Activated CD8-positive, alpha-beta T cell treated with anti-CD3 and anti-CD28 coated beads, Interleukin-2, amount 10 ng/mL, durations not matched to agents 7 days and 5 days (primary cell): ENCODE measurements around the gene ROBO2. TPM values are rescaled to one million over a fixed set of nuclear protein-coding genes. Genes with fewer than 3 reads are reported as not detected.

Experiments used
- ATAC-seq: fragments of 150-1000 bp; cut with Tn5 transposase; one replicate; pipeline ENCODE4 v1.10.0; 2021; ENCODE audit warnings: moderate library complexity
- CTCF ChIA-PET: fragments of 350-600 bp; sonication (Branson Sonifier 250); formaldehyde crosslinking; loops from one replicate; lab custom pipeline; 2021; ENCODE audit warnings: antibody characterized with exemption; lab: Charles Lee
- POLR2A ChIA-PET: fragments of 350-600 bp; sonication (Branson Sonifier 250); formaldehyde crosslinking; loops from one replicate; lab custom pipeline; 2021; ENCODE audit warnings: antibody characterized with exemption; lab: Charles Lee
- DNase-seq: peaks from one replicate; pipeline ENCODE4 v3.0.0-alpha.2; 2020
- H3K27ac Mint-ChIP-seq: one replicate; pipeline ENCODE4 v1.8.0; 2021; ENCODE audit warnings: mild to moderate bottlenecking, mixed read lengths
- H3K27me3 Mint-ChIP-seq: one replicate; pipeline ENCODE4 v1.8.0; 2021; ENCODE audit warnings: low read depth, mixed read lengths
- H3K36me3 Mint-ChIP-seq: one replicate; pipeline ENCODE4 v1.8.0; 2021; ENCODE audit warnings: low read depth, mixed read lengths
- H3K4me1 Mint-ChIP-seq: one replicate; pipeline ENCODE4 v1.8.0; 2021; ENCODE audit warnings: low read depth, mixed read lengths
- H3K4me3 Mint-ChIP-seq: one replicate; pipeline ENCODE4 v1.8.0; 2021; ENCODE audit warnings: mild to moderate bottlenecking, mixed read lengths
- H3K9me3 Mint-ChIP-seq: one replicate; pipeline ENCODE4 v1.8.0; 2022; ENCODE audit warnings: mixed read lengths; ENCODE audit not compliant: insufficient read depth
- total RNA-seq, 2 experiments: library from RNA; stranded (reverse); gene quantifications; one replicate each; pipeline ENCODE4 v1.2.3, GENCODE V29; 2021

ROBO2 gene
- total RNA-seq: not detected

- ChIA-PET CTCF (no interaction called here), POLR2A (no interaction called here)
- no peak within 1 kb of the TSS for H3K27ac Mint-ChIP-seq
- H3K27me3 Mint-ChIP-seq: peaks cover 19% of the 10 kb centered on the region
- H3K4me3 Mint-ChIP-seq: no peak within 1 kb of the TSS
- no peak for DNase-seq
- no peaks in the 10 kb centered on the region for H3K9me3 Mint-ChIP-seq
- no peaks in the 10 kb centered on the region for H3K4me1 Mint-ChIP-seq
- no peaks in the 10 kb centered on the region for H3K36me3 Mint-ChIP-seq
- no peak for ATAC-seq
Measured at GRCh38 chr3:77039606-77040171, at the start of gene ROBO2. Gene ROBO2, plus strand, starts transcription at chr3:77040099. Its CDS starts 687 bp downstream, at chr3:77040786.

GRCh38 chr3:76990606-76991005 is 49.3 kb upstream of the ROBO2 start:
- ChIA-PET CTCF (no interaction called here), POLR2A (no interaction called here)
- no peaks in the 10 kb centered on the region for H3K36me3 Mint-ChIP-seq
- no peak overlapping the region for H3K4me3 Mint-ChIP-seq
- no peak overlapping the region for H3K27ac Mint-ChIP-seq
- no peak for DNase-seq
- no peaks in the 10 kb centered on the region for H3K4me1 Mint-ChIP-seq
- H3K9me3 Mint-ChIP-seq: peaks cover 17% of the 10 kb centered on the region
- ATAC-seq: no peak
- no peaks in the 10 kb centered on the region for H3K27me3 Mint-ChIP-seq

GRCh38 chr3:76991165-76991564 is 48.7 kb upstream of the ROBO2 start:
- POLR2A ChIA-PET: no interaction called here
- no peak for DNase-seq
- no peak overlapping the region for H3K4me3 Mint-ChIP-seq

GRCh38 chr3:76997733-76998132 is 42.2 kb upstream of the ROBO2 start:
- Mint-ChIP-seq H3K27me3 (no peaks in the 10 kb centered on the region), H3K36me3 (no peaks in the 10 kb centered on the region), H3K9me3 (peaks cover 7% of the 10 kb centered on the region), H3K4me1 (no peaks in the 10 kb centered on the region), H3K27ac (no peak overlapping the region), H3K4me3 (no peak overlapping the region)
- ChIA-PET CTCF (no interaction called here), POLR2A (no interaction called here)
- ATAC-seq (no peak), DNase-seq (no peak)

More at GRCh38 chr3:76991165-76991564, 48.7 kb upstream of the ROBO2 start:
- H3K27me3 Mint-ChIP-seq: no peaks in the 10 kb centered on the region
- H3K27ac Mint-ChIP-seq: no peak overlapping the region
- CTCF ChIA-PET: no interaction called here
- no peak for ATAC-seq
- no peaks in the 10 kb centered on the region for H3K36me3 Mint-ChIP-seq
- peaks cover 14% of the 10 kb centered on the region for H3K9me3 Mint-ChIP-seq
- H3K4me1 Mint-ChIP-seq: no peaks in the 10 kb centered on the region

- POLR2A ChIA-PET: no interaction called here
- H3K36me3 Mint-ChIP-seq: no peaks in the 10 kb centered on the region
- no peak for DNase-seq
Measured at GRCh38 chr3:76998555-76998954, 41.3 kb upstream of the ROBO2 start.

GRCh38 chr3:77001062-77001701 is 38.7 kb upstream of the ROBO2 start:
- DNase-seq: no peak
- Mint-ChIP-seq H3K27ac (no peak overlapping the region), H3K36me3 (no peaks in the 10 kb centered on the region), H3K27me3 (no peaks in the 10 kb centered on the region), H3K4me1 (no peaks in the 10 kb centered on the region), H3K4me3 (no peak overlapping the region), H3K9me3 (peaks cover 6% of the 10 kb centered on the region)
- ChIA-PET POLR2A (no interaction called here), CTCF (no interaction called here)
- ATAC-seq: no peak

More at GRCh38 chr3:76998555-76998954, 41.3 kb upstream of the ROBO2 start:
- no peak overlapping the region for H3K27ac Mint-ChIP-seq
- no peak for ATAC-seq
- CTCF ChIA-PET: no interaction called here
- H3K9me3 Mint-ChIP-seq: peaks cover under 1% of the 10 kb centered on the region
- no peaks in the 10 kb centered on the region for H3K4me1 Mint-ChIP-seq
- H3K4me3 Mint-ChIP-seq: no peak overlapping the region
- H3K27me3 Mint-ChIP-seq: no peaks in the 10 kb centered on the region

GRCh38 chr3:77014226-77014625 is 25.7 kb upstream of the ROBO2 start:
- Mint-ChIP-seq H3K9me3 (peaks cover 5% of the 10 kb centered on the region), H3K27ac (no peak overlapping the region), H3K4me1 (no peaks in the 10 kb centered on the region), H3K4me3 (no peak overlapping the region), H3K27me3 (no peaks in the 10 kb centered on the region), H3K36me3 (no peaks in the 10 kb centered on the region)
- ChIA-PET POLR2A (no interaction called here), CTCF (no interaction called here)
- DNase-seq: no peak
- ATAC-seq: no peak

- H3K27me3 Mint-ChIP-seq: no peaks in the 10 kb centered on the region
- H3K4me3 Mint-ChIP-seq: no peak overlapping the region
- no peak overlapping the region for H3K27ac Mint-ChIP-seq
- ChIA-PET CTCF (no interaction called here), POLR2A (no interaction called here)
- H3K9me3 Mint-ChIP-seq: no peaks in the 10 kb centered on the region
- ATAC-seq (no peak), DNase-seq (no peak)
- H3K36me3 Mint-ChIP-seq: no peaks in the 10 kb centered on the region
- H3K4me1 Mint-ChIP-seq: no peaks in the 10 kb centered on the region
Measured at GRCh38 chr3:77025471-77025870, 14.4 kb upstream of the ROBO2 start.

- Mint-ChIP-seq H3K27me3 (no peaks in the 10 kb centered on the region), H3K36me3 (no peaks in the 10 kb centered on the region), H3K4me3 (no peak overlapping the region), H3K4me1 (no peaks in the 10 kb centered on the region), H3K9me3 (no peaks in the 10 kb centered on the region), H3K27ac (no peak overlapping the region)
- ChIA-PET POLR2A (no interaction called here), CTCF (no interaction called here)
- DNase-seq (no peak), ATAC-seq (no peak)
Measured at GRCh38 chr3:77026904-77027634, 12.8 kb upstream of the ROBO2 start.

GRCh38 chr3:77028005-77028404 is 11.9 kb upstream of the ROBO2 start:
- Mint-ChIP-seq H3K36me3 (no peaks in the 10 kb centered on the region), H3K27me3 (no peaks in the 10 kb centered on the region), H3K4me3 (no peak overlapping the region), H3K4me1 (no peaks in the 10 kb centered on the region), H3K27ac (no peak overlapping the region), H3K9me3 (no peaks in the 10 kb centered on the region)
- ChIA-PET CTCF (no interaction called here), POLR2A (no interaction called here)
- ATAC-seq (no peak), DNase-seq (no peak)

- peak; percentile 33 for ATAC-seq
- no peak for DNase-seq
Measured at GRCh38 chr3:77038468-77038929, 1.4 kb upstream of the ROBO2 start.

GRCh38 chr3:77038930-77039605 is 831 bp upstream of the ROBO2 start:
- Mint-ChIP-seq H3K4me1 (no peaks in the 10 kb centered on the region), H3K36me3 (no peaks in the 10 kb centered on the region), H3K9me3 (no peaks in the 10 kb centered on the region), H3K4me3 (no peak overlapping the region), H3K27me3 (peaks cover 19% of the 10 kb centered on the region), H3K27ac (no peak overlapping the region)
- DNase-seq: no peak
- ATAC-seq: no peak
- ChIA-PET POLR2A (no interaction called here), CTCF (no interaction called here)

More at GRCh38 chr3:77038468-77038929, 1.4 kb upstream of the ROBO2 start:
- Mint-ChIP-seq H3K4me3 (no peak overlapping the region), H3K9me3 (no peaks in the 10 kb centered on the region), H3K4me1 (no peaks in the 10 kb centered on the region), H3K36me3 (no peaks in the 10 kb centered on the region), H3K27me3 (peaks cover 19% of the 10 kb centered on the region), H3K27ac (no peak overlapping the region)
- POLR2A ChIA-PET: no interaction called here
- CTCF ChIA-PET: no interaction called here
